ENCODE results near the gene TMEM273. TPM values are rescaled to one million over a fixed set of nuclear protein-coding genes. Genes with fewer than 3 reads are reported as not detected.

TMEM273 gene
- total RNA-seq, 2 donors from 2014 or later = 9.6 to 14.8 TPM

- Histone ChIP-seq H3K27me3 (replicated peaks; ENCODE audit: insufficient read depth) (no peaks in the 10 kb centered on the region), H3K4me3 (no peak overlapping the region), H3K27ac (no peak overlapping the region), H3K9me3 (no peaks in the 10 kb centered on the region), H3K36me3 (no peaks in the 10 kb centered on the region), H3K4me1 (ENCODE audit: control insufficient read depth in 1 of 2, low read depth in 2 of 2) (no peaks in the 10 kb centered on the region)
- DNase-seq (ENCODE audit: low spot score) = no peak
- ATAC-seq (ENCODE audit: insufficient number of reproducible peaks, low FRiP score, low read depth) = no peak
- no peak for TF ChIP-seq CTCF (IDR thresholded peaks at IDR 0.05)
Measured at GRCh38 chr10:49222170-49222569, 34.0 kb upstream of the TMEM273 start.

DNA sequence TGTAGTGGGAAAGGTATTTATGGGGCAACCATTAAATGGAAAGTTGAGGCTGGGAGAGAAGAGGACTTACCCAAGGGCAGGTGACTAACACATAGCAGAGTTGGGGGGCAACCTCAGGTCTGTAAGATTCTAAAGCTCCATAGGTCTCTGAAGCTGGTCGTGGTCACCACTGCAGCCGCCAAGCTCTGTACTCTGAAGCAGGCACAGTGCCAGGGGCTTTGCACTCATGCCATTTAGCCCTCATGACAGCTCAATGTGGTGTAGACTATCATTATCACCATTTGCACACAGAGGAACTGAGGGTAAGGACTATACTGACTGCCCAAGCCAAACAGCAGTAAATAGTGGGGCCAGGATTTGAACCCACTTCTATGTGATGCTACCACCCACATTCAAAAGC is 32.5 kb upstream of the TMEM273 start:
- Histone ChIP-seq H3K4me1 (ENCODE audit: control insufficient read depth in 1 of 2, low read depth in 2 of 2) (no peaks in the 10 kb centered on the region), H3K4me3 (no peak overlapping the region), H3K27me3 (replicated peaks; ENCODE audit: insufficient read depth) (no peaks in the 10 kb centered on the region), H3K36me3 (no peaks in the 10 kb centered on the region), H3K27ac (no peak overlapping the region), H3K9me3 (no peaks in the 10 kb centered on the region)
- TF ChIP-seq CTCF (IDR thresholded peaks at IDR 0.05) = no peak
- ATAC-seq (ENCODE audit: insufficient number of reproducible peaks, low FRiP score, low read depth) (no peak), DNase-seq (ENCODE audit: low spot score) (no peak)

DNA sequence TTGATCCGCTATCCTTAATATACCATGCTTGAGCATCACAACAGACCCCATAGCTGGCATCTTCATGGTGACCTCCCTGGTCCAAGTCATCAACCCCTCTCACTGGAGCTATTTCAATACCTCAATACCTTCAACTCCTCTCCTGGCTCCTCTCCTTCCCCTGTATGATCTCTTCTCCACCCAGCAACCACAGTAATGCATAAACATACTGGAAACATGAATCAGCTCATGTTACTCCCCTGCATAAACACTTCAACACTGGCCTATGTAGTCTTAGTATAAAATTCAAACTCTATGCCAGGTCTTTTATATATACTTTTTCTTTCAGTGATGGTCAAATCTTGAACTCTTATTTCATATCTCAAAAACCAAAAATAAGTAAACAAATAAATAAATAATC is 31.8 kb upstream of the TMEM273 start:
- ATAC-seq (ENCODE audit: insufficient number of reproducible peaks, low FRiP score, low read depth) (no peak), DNase-seq (ENCODE audit: low spot score) (no peak)
- H3K9me3 ChIP-seq = no peaks in the 10 kb centered on the region
- no peaks in the 10 kb centered on the region for H3K4me1 ChIP-seq (ENCODE audit: control insufficient read depth in 1 of 2, low read depth in 2 of 2)
- H3K27ac ChIP-seq = no peak overlapping the region
- no peaks in the 10 kb centered on the region for H3K27me3 ChIP-seq (replicated peaks; ENCODE audit: insufficient read depth)
- TF ChIP-seq CTCF (IDR thresholded peaks at IDR 0.05) = no peak
- H3K4me3 ChIP-seq = no peak overlapping the region
- H3K36me3 ChIP-seq = no peaks in the 10 kb centered on the region

DNA sequence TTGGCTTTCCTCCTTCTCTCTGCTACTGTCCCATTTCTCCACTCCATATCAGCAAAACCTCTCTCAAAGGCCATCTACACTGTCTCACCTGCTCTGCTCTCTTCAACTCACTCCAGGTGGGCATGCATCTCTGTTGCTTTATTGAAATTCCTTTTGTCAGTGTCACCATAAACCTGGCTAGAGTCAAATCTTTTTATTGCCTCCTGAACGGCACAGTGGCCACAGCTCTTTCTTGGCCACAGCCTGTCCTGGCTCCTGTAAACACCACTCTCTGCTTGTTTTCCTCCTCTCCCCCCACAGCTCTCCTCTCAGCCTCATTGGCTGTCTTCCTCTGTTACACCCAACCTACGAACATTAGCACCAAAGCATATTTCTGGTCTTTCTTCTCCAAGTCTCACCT is 31.1 kb upstream of the TMEM273 start:
- no peak for TF ChIP-seq CTCF (IDR thresholded peaks at IDR 0.05)
- H3K36me3 ChIP-seq = no peaks in the 10 kb centered on the region
- no peak overlapping the region for H3K27ac ChIP-seq
- no peak overlapping the region for H3K4me3 ChIP-seq
- H3K27me3 ChIP-seq (replicated peaks; ENCODE audit: insufficient read depth) = no peaks in the 10 kb centered on the region
- no peaks in the 10 kb centered on the region for H3K9me3 ChIP-seq
- no peaks in the 10 kb centered on the region for H3K4me1 ChIP-seq (ENCODE audit: control insufficient read depth in 1 of 2, low read depth in 2 of 2)
- no peak for ATAC-seq (ENCODE audit: insufficient number of reproducible peaks, low FRiP score, low read depth)
- no peak for DNase-seq (ENCODE audit: low spot score)

GRCh38 chr10:49218480-49218879 is 30.3 kb upstream of the TMEM273 start:
- ATAC-seq (ENCODE audit: insufficient number of reproducible peaks, low FRiP score, low read depth) (no peak), DNase-seq (ENCODE audit: low spot score) (no peak)
- no peaks in the 10 kb centered on the region for H3K27me3 ChIP-seq (replicated peaks; ENCODE audit: insufficient read depth)
- no peak for TF ChIP-seq CTCF (IDR thresholded peaks at IDR 0.05)
- H3K27ac ChIP-seq = no peak overlapping the region
- H3K4me3 ChIP-seq = no peak overlapping the region
- H3K4me1 ChIP-seq (ENCODE audit: control insufficient read depth in 1 of 2, low read depth in 2 of 2) = no peaks in the 10 kb centered on the region
- no peaks in the 10 kb centered on the region for H3K36me3 ChIP-seq
- H3K9me3 ChIP-seq = no peaks in the 10 kb centered on the region

Data from thoracic aorta (tissue), 2 donors.